K562 (cell line): ENCODE measurements around the gene DIAPH3.

Experiments used
- CTCF ChIP-seq, 3 experiments: IDR thresholded peaks in 2 of 3; conservative IDR thresholded peaks in 1 of 3; 2 replicates each; pipeline ENCODE4 v1.5.1; 2011 to 2012; ENCODE audit warnings: low read length in 3 of 3, mild to moderate bottlenecking in 3 of 3, control low read depth in 2 of 3, improper control_type of control experiment in 1 of 3, inconsistent platforms in 1 of 3, low read depth in 1 of 3, mixed read lengths in 1 of 3, moderate library complexity in 1 of 3; ENCODE audit not compliant: insufficient read depth in 2 of 3
- SAP30 ChIP-seq: fragments of 200-600 bp; sonication (generic); IDR thresholded peaks from 2 replicates; pipeline ENCODE4 v1.6.1; 2012; ENCODE audit warnings: borderline replicate concordance, low read depth, mild to moderate bottlenecking, moderate library complexity, low read length, control low read depth, inconsistent platforms; ENCODE audit not compliant: insufficient read depth, poor library complexity, severe bottlenecking

DNA sequence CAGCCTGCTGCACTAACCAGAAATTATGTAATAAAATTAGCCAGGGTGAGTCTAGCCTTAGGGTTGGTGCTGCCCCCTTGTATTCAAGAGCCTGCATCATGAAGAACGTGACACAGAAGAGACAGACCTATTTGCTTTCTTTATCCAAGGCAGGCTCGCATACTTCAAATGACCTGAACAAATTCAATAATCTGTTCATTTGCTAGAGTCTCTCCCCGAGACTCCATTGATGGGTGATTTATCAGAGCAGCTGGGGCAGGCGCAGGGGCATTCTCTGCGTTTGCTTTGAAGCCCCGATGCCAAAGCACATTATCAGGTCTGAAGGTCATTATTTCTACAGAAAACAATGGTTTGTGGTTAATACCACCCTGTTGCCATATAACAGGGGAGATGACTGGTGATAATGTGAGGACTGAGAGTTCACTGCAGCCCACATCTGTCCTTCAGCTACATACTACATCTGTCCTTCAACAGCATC lies 520.3 kb downstream of the DIAPH3 start:
- TF ChIP-seq CTCF (IDR thresholded peaks at IDR 0.05 in 2 of 3, conservative IDR thresholded peaks at IDR 0.05 in 1 of 3; ENCODE audit: insufficient read depth in 2 of 3, low read depth in 1 of 3, low read length in 3 of 3) = no peak
- TF ChIP-seq SAP30 = no peak
